H9 (cell line): ENCODE data around the gene MYO18A. TPM values are rescaled to one million over a fixed set of nuclear protein-coding genes. Genes with fewer than 3 reads are reported as not detected.
"Not testable (repeated sequence)": the region's sequence is repeated elsewhere in the genome, so short reads cannot be mapped to it uniquely, and the experiment has no call there.

Experiments used
- DNase-seq: peaks from one replicate; pipeline ENCODE4 v3.0.0-alpha.2; 2017
- H2AFZ ChIP-seq: one replicate; pipeline ENCODE4 v1.6.1; 2013; ENCODE audit warnings: mild to moderate bottlenecking, low read length, control low read depth, moderate library complexity
- H2AK5ac ChIP-seq: 2 replicates; pipeline ENCODE4 v1.6.1; 2013; ENCODE audit warnings: low read length, control low read depth, mixed read lengths; ENCODE audit not compliant: insufficient read length
- H2BK120ac ChIP-seq: one replicate; pipeline ENCODE4 v1.6.1; 2013; ENCODE audit warnings: low read depth, mild to moderate bottlenecking, low read length, control low read depth, inconsistent platforms; ENCODE audit not compliant: poor library complexity, severe bottlenecking
- H2BK12ac ChIP-seq: 2 replicates; pipeline ENCODE4 v1.6.1; 2013; ENCODE audit warnings: low read length, control low read depth, mixed read lengths, low read depth; ENCODE audit not compliant: insufficient read length
- H2BK15ac ChIP-seq: 2 replicates; pipeline ENCODE4 v1.6.1; 2013; ENCODE audit warnings: low read depth, low read length, control low read depth
- H2BK20ac ChIP-seq: one replicate; pipeline ENCODE4 v1.6.1; 2013; ENCODE audit warnings: low read depth, mild to moderate bottlenecking, low read length, control low read depth, inconsistent platforms; ENCODE audit not compliant: poor library complexity, severe bottlenecking
- H2BK5ac ChIP-seq: 2 replicates; pipeline ENCODE4 v1.6.1; 2013; ENCODE audit warnings: low read length, control low read depth, mixed read lengths; ENCODE audit not compliant: insufficient read length
- H3K14ac ChIP-seq: 2 replicates; pipeline ENCODE4 v1.6.1; 2013; ENCODE audit warnings: low read length, control low read depth; ENCODE audit not compliant: insufficient read depth
- H3K18ac ChIP-seq: 2 replicates; pipeline ENCODE4 v1.6.1; 2013; ENCODE audit warnings: low read depth, mild to moderate bottlenecking, mixed read lengths, low read length, control low read depth; ENCODE audit not compliant: insufficient read length
- H3K23ac ChIP-seq: 2 replicates; pipeline ENCODE4 v1.6.1; 2013; ENCODE audit warnings: low read length, control low read depth, mixed read lengths, low read depth; ENCODE audit not compliant: insufficient read length
- H3K23me2 ChIP-seq: 2 replicates; pipeline ENCODE4 v1.6.1; 2013; ENCODE audit warnings: low read depth, mild to moderate bottlenecking, mixed read lengths, low read length, control low read depth; ENCODE audit not compliant: insufficient read length, poor library complexity, severe bottlenecking
- H3K27ac ChIP-seq: 2 replicates; pipeline ENCODE4 v1.5.1; 2013; ENCODE audit warnings: low read length, control low read depth, mixed read lengths, low read depth; ENCODE audit not compliant: insufficient read length
- H3K27me3 ChIP-seq: 2 replicates; pipeline ENCODE4 v1.6.1; 2013; ENCODE audit warnings: low read length, control low read depth, inconsistent platforms; ENCODE audit not compliant: insufficient read depth
- H3K4ac ChIP-seq: 2 replicates; pipeline ENCODE4 v1.6.1; 2013; ENCODE audit warnings: low read depth, mild to moderate bottlenecking, control low read depth, inconsistent platforms, low read length, moderate library complexity
- H3K4me1 ChIP-seq: 2 replicates; pipeline ENCODE4 v1.6.1; 2013; ENCODE audit warnings: low read length, control low read depth, inconsistent platforms; ENCODE audit not compliant: insufficient read depth
- H3K4me2 ChIP-seq: 2 replicates; pipeline ENCODE4 v1.6.1; 2013; ENCODE audit warnings: low read length, control low read depth, mixed read lengths; ENCODE audit not compliant: insufficient read length, insufficient read depth
- H3K56ac ChIP-seq: 2 replicates; pipeline ENCODE4 v1.6.1; 2013; ENCODE audit warnings: low read depth, mild to moderate bottlenecking, mixed read lengths, low read length, control low read depth; ENCODE audit not compliant: insufficient read length
- H3K79me1 ChIP-seq: 2 replicates; pipeline ENCODE4 v1.6.1; 2013; ENCODE audit warnings: low read depth, mild to moderate bottlenecking, moderate library complexity, low read length, control low read depth, inconsistent platforms; ENCODE audit not compliant: insufficient read depth, poor library complexity, severe bottlenecking
- H3K79me2 ChIP-seq: 2 replicates; pipeline ENCODE4 v1.6.1; 2013; ENCODE audit warnings: low read length, control low read depth, inconsistent platforms; ENCODE audit not compliant: insufficient read depth
- H3K9ac ChIP-seq: 2 replicates; pipeline ENCODE4 v1.6.1; 2013; ENCODE audit warnings: low read length, control low read depth, mixed read lengths; ENCODE audit not compliant: insufficient read length; ENCODE audit errors: extremely low read depth
- H3K9me3 ChIP-seq: one replicate; pipeline ENCODE4 v1.6.1; 2013; ENCODE audit warnings: low read depth, low read length, inconsistent platforms; ENCODE audit not compliant: control insufficient read depth
- H3T11ph ChIP-seq: one replicate; pipeline ENCODE4 v1.6.1; 2013; ENCODE audit warnings: mild to moderate bottlenecking, low read length, control low read depth, inconsistent platforms
- H4K20me1 ChIP-seq: one replicate; pipeline ENCODE4 v1.6.1; 2013; ENCODE audit not compliant: control insufficient read depth, insufficient read length, insufficient read depth
- H4K5ac ChIP-seq: 2 replicates; pipeline ENCODE4 v1.6.1; 2013; ENCODE audit warnings: low read depth, mild to moderate bottlenecking, mixed read lengths, low read length, control low read depth; ENCODE audit not compliant: insufficient read length
- H4K8ac ChIP-seq: replicated peaks from 2 replicates; pipeline ENCODE4 v1.6.1; 2013; ENCODE audit warnings: low read length, control low read depth, mixed read lengths, low read depth; ENCODE audit not compliant: insufficient read length
- H4K91ac ChIP-seq: 2 replicates; pipeline ENCODE4 v1.6.1; 2013; ENCODE audit warnings: low read depth, mild to moderate bottlenecking, moderate library complexity, mixed read lengths, low read length, control low read depth; ENCODE audit not compliant: insufficient read length
- H3K27ac Mint-ChIP-seq, 3 experiments: 2 replicates in 2 of 3; 3 replicates in 1 of 3; pipeline ENCODE4 v1.8.0; 2020 to 2021; ENCODE audit warnings: mixed read lengths in 3 of 3, mild to moderate bottlenecking in 1 of 3, moderate library complexity in 1 of 3
- H3K27me3 Mint-ChIP-seq: 2 replicates; pipeline ENCODE4 v1.8.0; 2021; ENCODE audit warnings: low read depth, mild to moderate bottlenecking, moderate library complexity, mixed read lengths
- H3K36me3 Mint-ChIP-seq, 3 experiments: 2 replicates in 2 of 3; 3 replicates in 1 of 3; pipeline ENCODE4 v1.8.0; 2020 to 2021; ENCODE audit warnings: low read depth in 3 of 3, mixed read lengths in 3 of 3; ENCODE audit not compliant: insufficient read depth in 1 of 3
- H3K4me1 Mint-ChIP-seq, 2 experiments: 2 replicates each; pipeline ENCODE4 v1.8.0; 2020; ENCODE audit warnings: mixed read lengths in 2 of 2
- H3K4me3 Mint-ChIP-seq, 2 experiments: 2 replicates in 1 of 2; 3 replicates in 1 of 2; pipeline ENCODE4 v1.8.0; 2020 to 2021; ENCODE audit warnings: mild to moderate bottlenecking in 2 of 2, mixed read lengths in 2 of 2, moderate library complexity in 1 of 2
- H3K9me3 Mint-ChIP-seq, 2 experiments: 2 replicates in 1 of 2; 3 replicates in 1 of 2; pipeline ENCODE4 v1.8.0; 2020; ENCODE audit warnings: mild to moderate bottlenecking in 2 of 2, mixed read lengths in 2 of 2, moderate library complexity in 1 of 2
- CTCF ChIP-seq: fragments of 200-600 bp; sonication (generic); conservative IDR thresholded peaks from 3 replicates; pipeline ENCODE4 v1.8.0; 2021; ENCODE audit warnings: antibody characterized with exemption, mild to moderate bottlenecking
- WGBS: extraction: QIAGEN DNeasy Blood & Tissue Kit; methylation state at CpG from one replicate; pipeline ENCODE4 v1.1.7; 2013; ENCODE audit warnings: missing lambda C conversion rate, low lambda C conversion rate, mixed read lengths; ENCODE audit not compliant: insufficient read length; ENCODE audit errors: extremely low coverage; 5-methylcytosine and 5-hydroxymethylcytosine counted together
- total RNA-seq: library from RNA; stranded (reverse); gene quantifications from 2 replicates; pipeline ENCODE4 v1.2.1, GENCODE V29; 2021

MYO18A gene
- total RNA-seq, 1 experiment from 2014 or later, result 21.6 TPM

- H3K4me1 ChIP-seq, result peaks cover 5% of the 10 kb centered on the region
- no CpG with 5 or more reads among the region's 20 CpGs for WGBS
- H3K23me2 ChIP-seq, result no peaks in the 10 kb centered on the region
- H3K27me3 ChIP-seq, result no peaks in the 10 kb centered on the region
- H3K14ac ChIP-seq, result no peak overlapping the region; the same call in 1 of the 2 replicates
- H3K56ac ChIP-seq, result no peak overlapping the region
- H3K4ac ChIP-seq, result no peak overlapping the region
- H2AFZ ChIP-seq, result no peak overlapping the region
- no peak overlapping the region for H2AK5ac ChIP-seq
- no peaks in the 10 kb centered on the region for H3K79me2 ChIP-seq
- no peak overlapping the region for H2BK5ac ChIP-seq
- Mint-ChIP-seq H3K27me3 (peaks cover 2% of the 10 kb centered on the region), H3K4me3 (peak overlapping the region in 1 of 2 experiments; percentile 51; a peak in 2 of 5 replicates), H3K4me1 (peaks cover 41 to 54% of the 10 kb centered on the region in 2 experiments), H3K27ac (peak overlapping the region; percentile 49 to 89 (median 83); a peak in 3 of 7 replicates), H3K9me3 (no peaks in the 10 kb centered on the region), H3K36me3 (peaks cover 20 to 64% (median 56%) of the 10 kb centered on the region in 3 experiments)
- DNase-seq, result no peak
- H2BK20ac ChIP-seq, result no peak overlapping the region
- H3T11ph ChIP-seq, result no peak overlapping the region
- no peak overlapping the region for H4K91ac ChIP-seq
- H3K79me1 ChIP-seq, result no peaks in the 10 kb centered on the region
- H3K9ac ChIP-seq, result no peak overlapping the region
- no peak overlapping the region for H2BK15ac ChIP-seq
- H3K27ac ChIP-seq, result no peak overlapping the region
- H4K5ac ChIP-seq, result no peak overlapping the region
- TF ChIP-seq CTCF, result no peak
- H3K18ac ChIP-seq, result no peak overlapping the region
- H3K23ac ChIP-seq, result no peak overlapping the region
- H2BK120ac ChIP-seq, result no peak overlapping the region
- no peak overlapping the region for H4K8ac ChIP-seq
- H4K20me1 ChIP-seq, result no peaks in the 10 kb centered on the region
- no peak overlapping the region for H3K4me2 ChIP-seq
- H3K9me3 ChIP-seq, result no peaks in the 10 kb centered on the region
- H2BK12ac ChIP-seq, result no peak overlapping the region
Observed at GRCh38 chr17:29089601-29090044, 90.6 kb downstream of the MYO18A start.

GRCh38 chr17:29088782-29089181 lies 91.4 kb downstream of the MYO18A start:
- H3T11ph ChIP-seq, H3K56ac ChIP-seq, H3K4me3 Mint-ChIP-seq, H2BK20ac ChIP-seq, H3K27me3 ChIP-seq, H3K4me1 ChIP-seq, H3K4me2 ChIP-seq, H4K20me1 ChIP-seq, H3K9ac ChIP-seq, H3K9me3 Mint-ChIP-seq, H3K27ac Mint-ChIP-seq, H2AK5ac ChIP-seq, H4K8ac ChIP-seq, H4K91ac ChIP-seq, H3K79me1 ChIP-seq, H2BK12ac ChIP-seq, H2BK5ac ChIP-seq, H2BK15ac ChIP-seq, DNase-seq, H3K23ac ChIP-seq, H4K5ac ChIP-seq, H3K18ac ChIP-seq, H3K4ac ChIP-seq, H3K9me3 ChIP-seq, H3K79me2 ChIP-seq, H3K23me2 ChIP-seq, H3K27me3 Mint-ChIP-seq, H2AFZ ChIP-seq, H3K27ac ChIP-seq, H2BK120ac ChIP-seq, H3K14ac ChIP-seq: not testable (repeated sequence)
- WGBS, result no CpG with 5 or more reads among the region's 3 CpGs
- peaks cover 17 to 56% (median 49%) of the 10 kb centered on the region in 3 experiments for H3K36me3 Mint-ChIP-seq
- H3K4me1 Mint-ChIP-seq, result peaks cover 49 to 62% of the 10 kb centered on the region in 2 experiments
